A673 (cell line): ENCODE data around the gene FRMD1. TPM values are rescaled to one million over a fixed set of nuclear protein-coding genes. Genes with fewer than 3 reads are reported as not detected.

Experiments used
- BruUV-seq: library from RNA; stranded (reverse); fragments of 400-500 nt; replicated peaks from 2 replicates; lab custom pipeline; 2021; lab: Mats Ljungman, UMichigan
- CTCF ChIA-PET: fragments of 300-600 bp; sonication (Branson Sonifier 250); formaldehyde crosslinking; loops from one replicate; lab custom pipeline; 2022; ENCODE audit warnings: antibody characterized with exemption; lab: Charles Lee
- POLR2A ChIA-PET: fragments of 300-600 bp; sonication (Branson Sonifier 250); formaldehyde crosslinking; loops from one replicate; lab custom pipeline; 2022; ENCODE audit warnings: antibody characterized with exemption; ENCODE audit not compliant: low non-redundant PET; lab: Charles Lee
- DNase-seq: peaks from one replicate; pipeline ENCODE4 v3.0.0-alpha.2; 2015; ENCODE audit warnings: low spot score
- H3K27ac ChIP-seq: fragments of 200-600 bp; sonication (generic); 2 replicates; pipeline ENCODE4 v1.5.1; 2016; ENCODE audit warnings: mixed run types, low read depth, mild to moderate bottlenecking, mixed read lengths, antibody characterized with exemption, low read length; ENCODE audit not compliant: poor library complexity, severe bottlenecking
- H3K27me3 ChIP-seq: fragments of 200-600 bp; sonication (generic); replicated peaks from 2 replicates; pipeline ENCODE4 v1.6.1; 2017; ENCODE audit warnings: mixed run types, low read depth, mild to moderate bottlenecking, mixed read lengths, antibody characterized with exemption, low read length; ENCODE audit not compliant: insufficient read depth, poor library complexity
- H3K36me3 ChIP-seq: fragments of 200-600 bp; sonication (generic); 2 replicates; pipeline ENCODE4 v1.6.1; 2016; ENCODE audit warnings: mixed run types, mild to moderate bottlenecking, mixed read lengths, antibody characterized with exemption, low read length; ENCODE audit not compliant: insufficient read depth, poor library complexity, severe bottlenecking
- H3K4me1 ChIP-seq: fragments of 200-600 bp; sonication (generic); 2 replicates; pipeline ENCODE4 v1.6.1; 2017; ENCODE audit warnings: mixed run types, mild to moderate bottlenecking, mixed read lengths, antibody characterized with exemption, low read length; ENCODE audit not compliant: insufficient read depth, poor library complexity, severe bottlenecking
- H3K4me3 ChIP-seq: fragments of 200-600 bp; sonication (generic); 2 replicates; pipeline ENCODE4 v1.5.1; 2016; ENCODE audit warnings: low read depth, mixed run types, mild to moderate bottlenecking, mixed read lengths, low read length; ENCODE audit not compliant: poor library complexity, severe bottlenecking
- H3K9me3 ChIP-seq: fragments of 200-600 bp; sonication (generic); 2 replicates; pipeline ENCODE4 v1.6.1; 2016; ENCODE audit warnings: mixed run types, low read depth, mild to moderate bottlenecking, mixed read lengths, antibody characterized with exemption, low read length; ENCODE audit not compliant: poor library complexity, severe bottlenecking
- CTCF ChIP-seq: fragments of 300-800, 200-600 bp; sonication (generic); conservative IDR thresholded peaks from 2 replicates; pipeline ENCODE4 v1.5.1; 2017; ENCODE audit warnings: low read depth, mild to moderate bottlenecking, antibody characterized with exemption, low read length, moderate library complexity, mixed read lengths
- EZH2 ChIP-seq: fragments of 200-600 bp; sonication (generic); IDR thresholded peaks from 2 replicates; pipeline ENCODE4 v1.6.1; 2017; ENCODE audit warnings: borderline replicate concordance, low read depth, mild to moderate bottlenecking, mixed read lengths, antibody characterized with exemption, low read length; ENCODE audit not compliant: poor library complexity, severe bottlenecking
- intact Hi-C: fragments of 100-400 bp; cut with micrococcal nuclease; formaldehyde crosslinking; loops from one replicate; pipeline ENCODE4 v1.10.0; 2022; ENCODE audit not compliant: unreplicated experiment
- total RNA-seq: library from RNA; stranded (reverse); gene quantifications from 2 replicates; pipeline ENCODE4 v1.2.3, GENCODE V29; 2021

The FRMD1 gene
- total RNA-seq, 1 experiment from 2014 or later = not detected

GRCh38 chr6:168097621-168098430 is 18.8 kb upstream of the FRMD1 start:
- no peak for DNase-seq
- intact Hi-C loops = no loop called here
- Histone ChIP-seq H3K4me3 (no peak overlapping the region), H3K36me3 (no peaks in the 10 kb centered on the region), H3K27me3 (no peaks in the 10 kb centered on the region), H3K27ac (no peak overlapping the region), H3K9me3 (no peaks in the 10 kb centered on the region), H3K4me1 (no peaks in the 10 kb centered on the region)
- BruUV-seq = no TSS peak
- POLR2A ChIA-PET = no interaction called here
- CTCF ChIA-PET = no interaction called here
- TF ChIP-seq EZH2 (no peak), CTCF (no peak)

GRCh38 chr6:168097221-168097620 is 18.2 kb upstream of the FRMD1 start:
- intact Hi-C loops = no loop called here
- TF ChIP-seq CTCF = no peak
- no peak for TF ChIP-seq EZH2
- ChIA-PET POLR2A (no interaction called here), CTCF (no interaction called here)
- DNase-seq = no peak
- no TSS peak for BruUV-seq
- Histone ChIP-seq H3K4me3 (no peak overlapping the region), H3K27me3 (no peaks in the 10 kb centered on the region), H3K27ac (no peak overlapping the region), H3K36me3 (no peaks in the 10 kb centered on the region), H3K4me1 (no peaks in the 10 kb centered on the region), H3K9me3 (no peaks in the 10 kb centered on the region)

- TF ChIP-seq CTCF (no peak), EZH2 (no peak)
- no peak overlapping the region for H3K27ac ChIP-seq
- intact Hi-C loops = no loop called here
- ChIA-PET CTCF (no interaction called here), POLR2A (no interaction called here)
- DNase-seq = no peak
- no peaks in the 10 kb centered on the region for H3K4me1 ChIP-seq
- H3K4me3 ChIP-seq = no peak overlapping the region
- no peaks in the 10 kb centered on the region for H3K27me3 ChIP-seq
- H3K9me3 ChIP-seq = no peaks in the 10 kb centered on the region
- H3K36me3 ChIP-seq = no peaks in the 10 kb centered on the region
- no TSS peak for BruUV-seq
Measured at GRCh38 chr6:168096271-168096764, 17.3 kb upstream of the FRMD1 start.
